HG03025 (cell line): Measurements from ENCODE around the gene NUAK1.

Experiments used
- ATAC-seq: cut with Tn5 transposase; IDR thresholded peaks from one replicate; pipeline ENCODE4 v1.9.1; 2021; ENCODE audit warnings: mild to moderate bottlenecking, moderate library complexity; ENCODE audit not compliant: unreplicated experiment, low FRiP score

The NUAK1 gene

DNA sequence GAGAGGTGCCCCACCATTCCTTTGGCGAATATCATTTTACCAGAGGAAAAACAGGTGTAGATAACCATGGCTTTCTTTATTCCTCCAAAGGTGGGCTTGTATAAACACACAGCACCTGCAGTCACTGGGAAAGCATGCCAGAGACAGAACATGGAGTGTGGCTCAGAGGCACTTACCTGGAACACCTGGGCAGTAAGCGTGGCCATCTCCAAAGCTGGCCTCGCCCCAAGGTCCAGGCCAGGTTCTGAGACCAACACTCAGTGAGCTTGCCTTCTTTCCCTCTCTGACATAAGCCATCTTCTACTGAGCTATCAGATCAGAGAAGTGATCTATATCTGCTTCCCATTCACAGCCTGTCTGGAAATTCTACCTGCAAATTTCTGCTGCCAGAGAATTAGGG is 70.5 kb downstream of the NUAK1 start:
- ATAC-seq = no peak

GRCh38 chr12:106067606-106068205 is 71.0 kb downstream of the NUAK1 start:
- no peak for ATAC-seq

DNA sequence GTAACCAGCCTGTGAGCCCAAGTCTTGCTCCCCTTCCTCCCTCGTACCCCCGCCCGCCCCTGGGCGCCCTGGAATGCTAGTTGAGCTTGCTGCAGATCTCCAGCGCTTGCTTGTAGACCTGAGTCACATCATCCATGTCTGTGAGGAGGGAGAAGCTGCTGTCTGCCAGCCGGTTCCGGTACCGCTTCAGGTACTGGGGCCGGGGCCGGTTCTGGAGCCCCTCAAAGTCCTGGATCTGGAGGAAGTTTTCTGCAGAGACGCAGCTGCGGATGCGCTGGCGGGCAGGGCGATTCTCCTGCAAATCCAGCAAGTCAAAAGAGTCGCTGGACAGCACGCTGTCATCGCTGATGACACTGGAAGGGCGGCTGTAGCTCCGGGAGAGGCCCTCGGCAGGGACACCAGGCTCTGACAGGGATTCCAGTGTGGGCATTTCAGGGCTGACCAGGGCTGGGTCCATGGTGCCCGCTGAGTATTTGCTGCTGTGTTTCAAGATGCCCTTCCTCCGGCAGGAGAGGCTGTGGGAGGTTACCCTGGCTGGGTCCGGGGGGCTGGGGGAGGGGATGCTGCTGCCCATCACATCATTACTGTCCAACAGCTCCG is 71.9 kb downstream of the NUAK1 start:
- ATAC-seq = no peak

- ATAC-seq = no peak
Measured at GRCh38 chr12:106066051-106066705, 72.6 kb downstream of the NUAK1 start.

GRCh38 chr12:106065506-106065905 is 73.2 kb downstream of the NUAK1 start:
- ATAC-seq = no peak

DNA sequence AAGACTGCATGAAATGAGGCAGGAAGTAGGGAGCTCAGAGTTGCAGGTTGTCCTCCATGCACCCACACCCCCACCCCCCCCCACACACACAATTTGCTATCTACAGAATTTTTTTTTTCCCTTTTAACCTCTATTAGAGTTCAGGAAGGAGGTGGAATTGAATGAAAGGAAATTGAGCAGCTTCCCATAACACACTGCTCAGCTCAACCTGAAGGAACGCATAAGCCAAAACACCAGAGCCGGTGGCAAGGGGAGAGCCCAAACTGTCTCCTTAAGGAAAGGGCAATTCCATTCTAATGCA is 74.1 kb downstream of the NUAK1 start:
- ATAC-seq = no peak

- no peak for ATAC-seq
Measured at GRCh38 chr12:106063826-106064720, 74.7 kb downstream of the NUAK1 start.

- ATAC-seq = no peak
Measured at GRCh38 chr12:106062693-106063092, 76.1 kb downstream of the NUAK1 start.

DNA sequence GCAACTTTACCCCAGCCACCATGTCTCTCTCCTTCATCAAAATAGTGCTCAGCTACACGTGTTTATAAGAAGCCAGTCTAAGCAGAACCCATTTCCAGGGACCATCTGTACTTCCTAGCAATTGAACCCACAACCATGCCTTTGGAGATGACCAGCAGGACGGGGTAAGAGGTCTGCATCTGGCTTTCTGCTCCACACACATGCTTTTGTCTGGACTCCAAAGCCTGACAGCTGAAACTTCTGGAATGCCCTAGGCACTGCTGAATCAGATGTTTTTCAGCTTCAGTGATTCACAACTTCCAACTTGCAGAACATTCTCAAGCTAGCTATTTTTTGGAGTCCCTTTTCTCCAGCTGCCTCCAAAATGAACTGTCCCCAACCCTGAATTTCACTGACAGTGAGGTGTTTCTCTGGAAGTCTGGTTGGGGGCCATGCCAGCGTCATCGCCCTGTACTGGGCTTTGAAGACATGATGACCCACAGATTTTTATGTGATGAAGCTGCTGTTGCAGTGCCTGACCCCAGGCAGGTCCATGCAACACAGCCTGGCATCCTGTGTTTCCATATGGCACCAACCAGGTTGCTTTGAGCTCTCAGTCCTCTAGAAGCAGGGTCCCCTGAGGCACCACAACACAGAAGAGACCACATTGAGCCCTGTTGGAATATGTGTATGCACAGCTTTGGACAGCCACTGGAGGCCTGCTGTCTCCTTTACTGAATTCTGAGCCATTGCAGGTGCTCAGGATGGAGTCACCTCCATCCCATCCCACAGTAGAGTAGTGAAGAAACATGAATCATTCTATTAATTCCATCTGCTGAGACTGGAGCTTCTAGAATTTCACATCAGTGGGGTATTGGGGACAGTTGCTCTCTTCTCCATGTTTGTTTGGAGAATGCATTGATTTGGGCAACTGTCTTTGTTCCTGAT is 80.2 kb downstream of the NUAK1 start:
- no peak for ATAC-seq

- no peak for ATAC-seq
Measured at GRCh38 chr12:106054049-106054448, 84.7 kb downstream of the NUAK1 start.

- ATAC-seq = no peak
Measured at GRCh38 chr12:106051853-106052531, 86.8 kb downstream of the NUAK1 start.

GRCh38 chr12:106049546-106049945 is 89.2 kb downstream of the NUAK1 start:
- ATAC-seq = no peak

DNA sequence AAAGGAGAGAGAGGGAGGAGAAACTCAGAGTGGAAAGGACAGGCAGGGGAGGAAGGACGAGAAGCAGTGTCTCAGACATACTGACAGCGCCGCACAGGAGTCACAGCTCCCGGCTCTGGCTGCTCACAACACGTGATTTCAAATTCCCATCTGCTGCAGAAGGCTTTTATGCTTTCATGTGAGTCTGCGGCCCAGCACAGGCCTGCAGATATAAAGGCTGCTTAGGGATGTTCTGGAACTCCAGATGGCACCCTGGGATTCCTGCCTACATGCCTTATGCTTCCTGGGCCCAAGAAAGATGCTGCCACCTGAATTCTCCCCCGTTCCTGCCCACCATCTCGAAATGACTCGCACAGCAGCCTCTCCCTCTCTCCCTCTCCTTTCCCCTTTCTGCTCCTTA is 89.6 kb downstream of the NUAK1 start:
- ATAC-seq = no peak

DNA sequence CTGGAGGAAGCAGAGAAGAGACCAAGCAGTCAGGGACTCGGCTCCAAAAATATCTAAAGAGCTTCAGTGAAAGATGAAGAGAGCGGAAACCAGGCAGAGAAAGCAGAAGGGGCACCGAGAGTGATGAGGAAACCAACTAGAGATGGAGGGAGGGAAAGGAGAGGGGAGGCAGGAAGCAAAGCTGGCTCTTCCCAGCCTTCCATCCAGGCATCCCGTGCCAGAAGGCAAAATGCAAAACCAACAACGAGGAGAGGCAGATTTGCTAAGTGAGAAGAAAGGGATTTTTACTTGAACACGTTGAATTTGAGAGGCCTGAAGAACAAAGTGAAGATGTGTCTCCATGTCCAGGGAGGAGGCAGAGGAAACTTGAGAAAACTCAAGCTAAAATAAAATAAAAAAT is 90.1 kb downstream of the NUAK1 start:
- no peak for ATAC-seq

- ATAC-seq = no peak
Measured at GRCh38 chr12:106048016-106048415, 90.7 kb downstream of the NUAK1 start.

GRCh38 chr12:106046947-106047346 is 91.8 kb downstream of the NUAK1 start:
- ATAC-seq = no peak

DNA sequence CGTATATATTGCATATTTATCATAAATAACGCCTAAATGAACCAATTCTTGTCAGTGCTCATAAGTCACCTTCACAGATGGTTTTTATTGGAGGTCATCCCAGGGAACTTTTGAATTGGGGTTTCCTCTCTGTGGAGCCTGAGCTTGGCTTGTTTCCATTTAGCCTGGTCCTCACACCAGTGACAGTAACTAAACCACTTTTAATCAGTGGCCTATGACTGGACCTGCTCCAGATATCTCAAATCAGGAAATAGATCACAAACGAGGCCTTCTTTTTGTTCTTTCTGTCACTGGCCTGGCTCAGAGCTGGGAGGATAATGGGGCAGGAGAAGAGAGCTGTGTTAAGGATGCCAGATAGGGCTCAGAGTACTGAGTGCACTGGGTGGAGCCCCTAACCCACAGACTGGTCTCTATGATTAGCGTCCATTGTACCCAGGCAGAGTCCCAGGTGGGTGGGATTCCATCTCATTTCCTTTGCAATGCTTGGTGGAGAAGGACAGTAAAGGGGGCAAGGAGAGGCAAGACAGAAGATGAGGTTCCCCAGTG is 92.4 kb downstream of the NUAK1 start:
- no peak for ATAC-seq

GRCh38 chr12:106045251-106045674 is 93.5 kb downstream of the NUAK1 start:
- no peak for ATAC-seq

- ATAC-seq = no peak
Measured at GRCh38 chr12:106044773-106045172, 94.0 kb downstream of the NUAK1 start.
